Hematopoietic multipotent progenitor cell (in vitro differentiated cells): Measurements from ENCODE around the gene ATP6V0A4. TPM values are rescaled to one million over a fixed set of nuclear protein-coding genes. Genes with fewer than 3 reads are reported as not detected.
"Not testable (repeated sequence)": the region's sequence is repeated elsewhere in the genome, so short reads cannot be mapped to it uniquely, and the experiment has no call there.

Experiments
- DNase-seq, 3 donors: peaks; one replicate each; pipeline ENCODE4 v3.0.0-alpha.2; 2011 to 2015; ENCODE audit warnings: low read depth in 2 of 3, low spot score in 2 of 3
- total RNA-seq: library from RNA; depleted of rRNA; stranded (reverse); fragments of >200 nt; gene quantifications from one replicate; pipeline ENCODE4 v1.2.3, GENCODE V29; 2012

ATP6V0A4 gene
- total RNA-seq, 1 donor, result not detected

- DNase-seq, result no peak
Measured at GRCh38 chr7:138809346-138809745, 11.3 kb upstream of the ATP6V0A4 start.

- no peak for DNase-seq
Measured at GRCh38 chr7:138804618-138805017, 6.6 kb upstream of the ATP6V0A4 start.

DNA sequence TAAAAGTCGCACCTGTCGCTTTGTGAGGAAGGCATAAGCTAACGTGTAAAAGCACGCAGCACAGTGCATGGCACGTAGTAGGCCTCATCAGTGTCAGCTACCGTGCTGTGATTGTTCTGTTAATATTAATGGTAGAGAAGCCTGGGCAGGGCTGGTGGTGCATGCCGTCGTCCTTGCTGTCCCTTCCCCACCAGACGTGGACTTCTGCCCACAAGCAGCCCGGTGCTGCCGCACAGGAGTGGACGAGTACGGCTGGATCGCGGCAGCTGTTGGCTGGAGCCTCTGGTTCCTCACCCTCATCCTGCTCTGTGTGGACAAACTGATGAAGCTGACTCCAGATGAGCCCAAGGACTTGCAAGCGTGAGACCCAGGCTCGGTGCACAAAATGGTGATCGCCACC, 4.7 kb upstream of the ATP6V0A4 start:
- DNase-seq, result no peak

DNA sequence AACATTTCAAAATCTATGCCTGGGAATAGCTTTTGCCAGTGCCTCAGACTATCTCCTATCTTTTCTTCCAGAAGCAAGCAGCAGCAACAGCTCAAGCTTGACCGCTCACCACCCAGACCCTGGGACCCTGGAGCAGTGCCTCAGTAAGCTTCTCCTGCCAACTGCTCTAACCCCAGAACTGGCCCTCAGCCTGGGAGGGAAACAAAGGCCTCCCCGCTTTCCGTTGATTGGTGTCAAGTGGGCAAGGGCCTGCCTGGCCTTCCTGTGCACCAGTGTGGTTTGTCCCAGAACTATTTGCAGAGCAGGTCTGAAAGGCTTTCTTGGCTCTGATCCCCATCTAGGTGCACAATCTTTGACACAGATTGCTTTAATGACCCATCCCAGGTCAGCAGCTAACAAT, 3.3 kb upstream of the ATP6V0A4 start:
- no peak for DNase-seq

- no peak for DNase-seq
Measured at GRCh38 chr7:138799336-138800000, 1.5 kb upstream of the ATP6V0A4 start.

GRCh38 chr7:138798836-138799235, 840 bp upstream of the ATP6V0A4 start:
- DNase-seq, result no peak

GRCh38 chr7:138797046-138797445, 950 bp downstream of the ATP6V0A4 start:
- DNase-seq, result not testable (repeated sequence)

- no peak for DNase-seq
Measured at GRCh38 chr7:138796038-138796615, 1.9 kb downstream of the ATP6V0A4 start.

GRCh38 chr7:138785587-138786437, 12.2 kb downstream of the ATP6V0A4 start:
- peak in 1 of 3 donors; percentile 5 for DNase-seq

DNA sequence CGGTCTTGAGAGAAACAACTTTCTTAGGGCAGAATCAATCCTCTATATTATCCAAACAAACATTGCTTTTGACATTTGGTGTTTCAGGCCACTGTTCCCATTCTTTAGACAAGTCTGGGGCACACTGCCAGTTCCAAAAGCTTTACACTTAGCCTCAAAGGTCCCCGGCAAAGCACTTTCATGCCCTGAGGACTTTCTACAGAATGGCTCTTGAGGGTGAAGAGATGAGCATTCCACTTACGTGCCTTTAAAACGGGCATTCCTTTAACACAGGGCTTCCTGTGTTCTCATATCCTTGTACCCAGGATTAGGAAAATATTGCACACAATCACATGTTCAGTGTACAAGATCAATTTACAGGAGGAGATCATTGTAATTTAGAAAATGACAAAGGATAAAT, 13.3 kb downstream of the ATP6V0A4 start:
- no peak for DNase-seq

GRCh38 chr7:138781004-138781403, 17.0 kb downstream of the ATP6V0A4 start:
- DNase-seq, result no peak

DNA sequence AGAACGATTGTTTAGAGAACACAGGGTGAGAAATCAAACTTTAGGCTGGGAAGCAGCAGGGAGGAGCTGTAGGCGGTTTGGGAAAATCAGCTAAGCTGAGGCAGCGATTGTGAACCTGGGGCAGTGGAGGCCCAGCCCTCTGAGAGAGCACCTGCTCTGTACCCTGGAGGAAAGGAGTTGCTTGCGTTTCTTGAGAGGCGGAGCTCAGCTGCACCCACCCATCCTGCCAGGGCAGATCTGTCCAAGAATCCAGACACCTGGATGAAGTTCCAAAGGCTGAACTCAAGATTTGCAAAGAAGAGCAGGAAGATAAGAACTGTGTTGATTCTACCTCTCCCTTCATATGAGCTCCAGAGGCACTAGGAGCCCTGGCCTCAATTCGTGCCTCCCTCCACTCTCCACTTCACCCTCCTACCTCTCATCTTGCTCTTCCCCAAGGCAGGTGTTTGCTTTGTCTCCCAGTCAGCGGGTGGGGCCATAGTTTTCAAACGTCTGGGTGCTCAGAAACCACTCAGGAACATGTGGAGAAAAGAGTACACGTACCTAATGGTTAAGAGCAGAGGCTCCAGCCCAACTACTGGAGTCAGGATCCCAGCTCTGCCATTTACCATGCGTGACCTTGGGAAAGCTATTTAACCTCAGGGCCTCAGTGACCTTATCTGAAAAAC, 21.7 kb downstream of the ATP6V0A4 start:
- no peak for DNase-seq

GRCh38 chr7:138773817-138774216, 24.2 kb downstream of the ATP6V0A4 start:
- no peak for DNase-seq

- DNase-seq, result no peak
Measured at GRCh38 chr7:138773176-138773575, 24.8 kb downstream of the ATP6V0A4 start.

- no peak for DNase-seq
Measured at GRCh38 chr7:138770904-138771303, 27.1 kb downstream of the ATP6V0A4 start.

GRCh38 chr7:138768241-138768640, 29.8 kb downstream of the ATP6V0A4 start:
- no peak for DNase-seq

DNA sequence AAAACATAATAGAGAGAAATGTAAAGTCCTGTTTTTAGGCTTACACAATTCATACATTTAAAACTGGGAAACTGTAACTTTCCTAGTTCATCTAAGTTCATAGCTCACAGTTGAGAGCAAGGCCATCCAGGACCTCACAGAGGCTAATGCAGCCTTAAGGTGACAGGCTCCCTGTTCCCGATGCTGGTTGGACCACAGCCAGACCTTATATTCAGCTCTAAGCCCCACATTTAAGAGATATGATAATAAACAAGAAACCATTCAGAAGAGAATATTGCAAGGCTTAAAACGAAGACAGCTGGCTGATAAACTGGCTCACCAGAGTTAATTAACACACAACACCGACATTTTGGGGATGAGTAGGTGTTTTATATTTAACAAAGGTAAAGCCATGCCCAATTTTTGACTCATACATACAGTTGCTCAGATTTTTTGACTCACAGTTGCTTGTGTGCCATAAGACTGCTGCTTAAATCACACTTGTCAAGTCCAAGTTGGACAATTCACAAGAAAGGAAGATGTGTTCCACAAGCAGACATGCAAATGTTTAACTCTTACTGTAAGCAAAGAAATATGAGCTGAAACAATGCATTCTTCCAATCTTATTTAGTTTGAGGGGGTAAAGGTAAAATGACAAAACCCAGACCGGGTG, 41.3 kb downstream of the ATP6V0A4 start:
- no peak for DNase-seq

DNA sequence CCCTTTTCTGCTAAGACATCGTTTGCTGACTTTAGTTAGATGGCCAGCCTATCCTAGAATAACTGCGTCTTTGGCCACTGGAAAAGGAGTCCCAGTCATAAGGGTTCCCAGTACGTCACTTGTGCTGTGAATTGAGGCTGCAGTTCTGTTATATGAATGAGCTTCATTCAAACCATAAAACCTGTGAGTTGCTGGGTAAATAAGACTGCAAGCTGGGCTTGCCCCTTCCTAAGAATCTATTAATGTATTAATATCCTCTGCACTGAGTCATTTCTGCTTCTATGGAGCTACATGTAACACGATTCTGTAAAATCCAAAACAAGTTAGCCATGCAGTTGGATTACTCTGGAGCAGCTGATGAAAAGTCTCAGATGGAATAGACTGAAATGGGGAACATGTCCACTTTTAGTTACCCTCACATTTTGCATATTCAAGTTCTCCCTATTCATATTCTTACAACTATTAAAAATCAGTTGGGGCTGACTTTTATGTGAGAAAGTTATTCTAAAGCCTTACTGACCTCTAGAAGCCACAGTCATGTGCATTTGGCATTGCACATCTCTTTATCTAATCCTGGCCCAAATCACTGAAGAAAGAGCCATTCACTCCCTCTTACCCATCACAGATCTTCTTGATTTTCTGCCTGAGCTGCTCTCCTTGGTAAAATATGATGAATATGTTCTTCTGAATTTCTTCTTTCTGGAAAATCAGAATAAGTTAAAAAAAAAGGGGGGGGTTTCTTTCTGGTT, 42.0 kb downstream of the ATP6V0A4 start:
- no peak for DNase-seq

DNA sequence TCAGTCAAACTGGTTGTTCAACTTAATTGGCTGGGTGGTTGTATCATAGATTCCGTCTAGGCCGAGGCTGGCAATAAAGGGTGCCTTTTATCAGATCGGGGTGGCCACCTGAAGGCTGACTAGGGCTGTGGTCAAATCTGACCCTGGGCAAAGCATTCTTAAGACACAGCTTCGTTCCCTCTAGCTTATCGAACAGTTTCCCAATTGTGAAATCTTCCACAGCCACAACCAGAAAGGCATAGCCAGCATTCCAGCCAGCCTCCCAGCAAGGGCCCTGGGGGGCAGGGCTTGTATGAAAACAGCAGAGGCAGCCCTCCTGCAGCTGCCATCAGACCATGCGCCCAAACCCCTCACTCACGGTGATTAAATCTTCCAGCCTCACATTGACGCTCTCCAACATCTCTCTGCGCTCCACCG, 42.7 kb downstream of the ATP6V0A4 start:
- no peak for DNase-seq

- no peak for DNase-seq
Measured at GRCh38 chr7:138753610-138754009, 44.4 kb downstream of the ATP6V0A4 start.
